GM13976 (cell line): Measurements from ENCODE around the gene TMEM171.

Experiments
- DNase-seq: peaks from one replicate; pipeline ENCODE4 v3.0.0; 2012; ENCODE audit warnings: low spot score
- in situ Hi-C: fragments of 300-500 bp; cut with MboI; formaldehyde crosslinking; loops from one replicate; pipeline ENCODE4 v1.12.0; 2022; ENCODE audit warnings: low sequenced_read_pairs, mixed read lengths, inconsistent platforms; ENCODE audit not compliant: unreplicated experiment
- TF ChIP-seq, protein P1 (sequence below): IDR thresholded peaks from 2 replicates; pipeline ENCODE4 v1.5.1; 2012; ENCODE audit warnings: borderline replicate concordance, mild to moderate bottlenecking; ENCODE audit not compliant: insufficient read depth; ENCODE audit errors: extremely low read depth, missing control alignments, control extremely low read depth

The TMEM171 gene

DNA sequence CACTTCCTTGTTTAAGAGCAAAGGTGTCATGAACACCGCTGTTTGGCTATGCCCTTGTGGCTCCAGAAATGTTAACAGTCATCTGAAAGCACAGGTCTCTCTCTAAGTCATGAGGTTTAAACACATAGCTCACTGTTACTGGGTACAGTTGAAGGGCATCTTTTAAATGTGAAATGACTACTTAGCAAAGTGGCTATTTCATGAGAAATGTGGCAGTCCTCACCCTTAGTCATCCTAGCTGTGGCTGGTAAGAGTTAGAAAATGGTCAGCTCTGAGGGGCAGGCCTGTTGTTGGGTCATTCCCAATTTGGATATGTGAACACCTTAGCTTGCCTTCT lies 24.2 kb upstream of the TMEM171 start:
- in situ Hi-C loops: no loop called here

DNA sequence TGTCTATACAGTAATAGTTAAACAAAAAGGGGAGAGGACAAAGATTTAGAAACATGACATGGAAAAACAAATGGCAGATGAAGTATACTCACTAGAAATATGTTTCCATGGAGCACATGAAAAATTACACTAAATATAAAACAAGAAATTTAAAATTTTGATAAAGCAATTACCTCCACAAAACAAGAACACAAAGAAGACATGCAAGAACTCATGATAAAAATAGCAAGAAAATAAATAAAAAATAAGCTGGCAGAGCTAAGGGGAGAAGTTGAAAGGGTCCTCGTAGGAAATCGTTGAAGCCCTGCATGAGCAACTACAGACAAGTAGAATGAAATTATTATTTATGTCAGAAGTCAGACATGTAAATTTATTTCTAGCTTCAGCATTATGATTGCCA lies 22.6 kb upstream of the TMEM171 start:
- DNase-seq: no peak
- TF ChIP-seq, protein P1, sequence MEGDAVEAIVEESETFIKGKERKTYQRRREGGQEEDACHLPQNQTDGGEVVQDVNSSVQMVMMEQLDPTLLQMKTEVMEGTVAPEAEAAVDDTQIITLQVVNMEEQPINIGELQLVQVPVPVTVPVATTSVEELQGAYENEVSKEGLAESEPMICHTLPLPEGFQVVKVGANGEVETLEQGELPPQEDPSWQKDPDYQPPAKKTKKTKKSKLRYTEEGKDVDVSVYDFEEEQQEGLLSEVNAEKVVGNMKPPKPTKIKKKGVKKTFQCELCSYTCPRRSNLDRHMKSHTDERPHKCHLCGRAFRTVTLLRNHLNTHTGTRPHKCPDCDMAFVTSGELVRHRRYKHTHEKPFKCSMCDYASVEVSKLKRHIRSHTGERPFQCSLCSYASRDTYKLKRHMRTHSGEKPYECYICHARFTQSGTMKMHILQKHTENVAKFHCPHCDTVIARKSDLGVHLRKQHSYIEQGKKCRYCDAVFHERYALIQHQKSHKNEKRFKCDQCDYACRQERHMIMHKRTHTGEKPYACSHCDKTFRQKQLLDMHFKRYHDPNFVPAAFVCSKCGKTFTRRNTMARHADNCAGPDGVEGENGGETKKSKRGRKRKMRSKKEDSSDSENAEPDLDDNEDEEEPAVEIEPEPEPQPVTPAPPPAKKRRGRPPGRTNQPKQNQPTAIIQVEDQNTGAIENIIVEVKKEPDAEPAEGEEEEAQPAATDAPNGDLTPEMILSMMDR: no peak
- in situ Hi-C loops: no loop called here

More for the DNA sequence above, 24.2 kb upstream of the TMEM171 start:
- TF ChIP-seq, protein P1: no peak
- no peak for DNase-seq

DNA sequence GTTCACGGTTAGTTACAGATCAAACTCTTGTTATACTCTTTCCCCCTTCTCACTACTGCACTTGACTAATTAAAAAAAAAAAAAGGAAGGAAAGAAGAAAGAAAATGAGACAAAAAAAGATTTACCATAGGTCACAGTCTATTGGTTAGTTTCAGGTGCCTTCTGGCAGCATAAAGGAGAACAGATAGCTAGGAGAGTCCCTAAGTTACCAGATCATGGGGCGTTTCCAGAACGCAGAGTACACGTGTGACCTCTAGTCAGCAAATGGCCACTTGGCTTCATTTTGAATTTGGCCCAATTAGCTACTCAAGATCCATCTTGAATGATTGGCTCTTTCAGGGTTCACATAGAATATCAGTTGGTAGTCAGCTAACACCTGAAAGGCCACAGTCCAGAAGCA lies 20.3 kb upstream of the TMEM171 start:
- TF ChIP-seq, protein P1: no peak
- DNase-seq: no peak
- in situ Hi-C loops: no loop called here

DNA sequence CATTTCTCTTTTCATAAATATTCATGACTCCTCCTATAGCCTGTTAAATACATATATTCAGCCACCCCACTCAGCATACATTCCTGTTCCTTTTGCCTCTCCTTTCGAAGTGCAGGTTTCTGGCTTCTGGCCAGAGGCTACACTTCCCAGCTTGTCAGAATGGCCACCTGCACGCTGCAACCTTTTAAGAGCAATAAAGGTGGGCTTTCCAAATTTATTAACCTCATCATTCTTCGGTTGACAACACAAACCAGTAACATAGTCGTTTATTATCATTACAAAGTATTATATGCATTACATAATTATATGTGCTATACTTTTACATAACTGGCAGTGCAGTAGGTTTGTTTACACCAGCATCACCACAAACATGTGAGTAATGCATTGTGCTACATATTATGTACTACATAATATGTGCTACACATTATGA lies 16.5 kb upstream of the TMEM171 start:
- in situ Hi-C loops: no loop called here
- TF ChIP-seq, protein P1: no peak
- DNase-seq: no peak

DNA sequence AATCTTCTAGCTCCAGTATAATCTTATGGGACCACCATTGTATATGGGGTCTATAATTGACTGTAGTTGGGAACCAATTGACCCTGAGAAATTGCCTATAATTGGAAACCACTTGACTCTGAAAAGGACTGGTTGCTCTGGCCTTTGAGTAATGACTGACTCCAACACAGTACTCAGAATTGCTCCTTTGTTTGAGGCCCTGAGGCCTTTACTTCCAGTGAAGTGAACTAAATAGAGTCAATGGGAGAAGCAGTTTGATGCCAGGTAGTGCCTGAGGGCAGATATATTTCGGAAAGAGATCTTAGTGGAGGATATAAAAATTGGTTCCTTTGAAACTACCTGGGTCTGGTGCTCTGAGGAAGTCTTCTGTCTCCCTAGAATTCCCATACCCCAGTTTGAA lies 16.0 kb upstream of the TMEM171 start:
- no peak for DNase-seq
- in situ Hi-C loops: no loop called here
- TF ChIP-seq, protein P1: no peak

DNA sequence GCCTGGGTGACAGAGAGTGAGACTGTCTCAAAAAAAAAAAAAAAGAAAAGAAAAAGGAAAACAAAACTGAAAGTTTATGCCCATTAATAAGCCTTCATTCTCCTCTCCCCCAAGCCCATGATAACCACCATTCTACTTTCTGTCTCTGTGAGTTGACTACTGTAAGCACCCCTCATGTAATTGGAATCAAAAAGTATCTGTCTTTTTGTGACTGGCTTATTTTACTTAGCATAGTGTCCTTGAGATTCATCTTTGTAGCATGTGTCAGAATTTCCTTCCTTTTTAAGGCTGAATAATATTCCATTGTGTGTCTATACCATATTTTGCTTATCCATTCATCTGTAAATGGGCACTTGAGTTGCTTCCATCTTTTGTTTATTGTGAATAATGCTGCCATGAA lies 14.0 kb upstream of the TMEM171 start:
- TF ChIP-seq, protein P1: no peak
- DNase-seq: no peak
- in situ Hi-C loops: no loop called here

DNA sequence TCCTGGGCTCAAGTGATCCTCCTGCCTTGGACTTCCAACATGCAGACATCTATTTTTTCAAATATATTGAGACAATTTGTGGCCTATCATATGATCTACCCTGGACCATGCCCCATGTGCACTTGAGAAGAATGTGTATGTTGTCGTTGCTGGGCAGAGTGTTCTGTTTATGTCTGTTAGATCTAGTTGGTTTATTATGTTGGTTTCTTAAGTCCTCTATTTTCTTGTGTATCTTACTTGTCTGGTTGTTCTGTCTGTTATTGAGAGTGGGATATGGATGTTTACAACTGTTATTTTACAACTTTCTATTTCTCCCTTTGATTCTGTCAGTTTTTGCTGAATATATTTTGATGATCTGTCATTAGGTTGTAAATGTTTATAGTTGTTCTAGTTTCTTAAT lies 10.2 kb upstream of the TMEM171 start:
- in situ Hi-C loops: no loop called here
- no peak for DNase-seq
- TF ChIP-seq, protein P1: no peak
